GM12878 (cell line): ENCODE data around the gene LRRC31. TPM values are rescaled to one million over a fixed set of nuclear protein-coding genes. Genes with fewer than 3 reads are reported as not detected.
A peak's percentile ranks its signal among the peaks of the same experiment; 100 is the strongest.

ENCODE experiments used
- ATAC-seq: fragments of 200-7000 bp; cut with Tn5 transposase; 3 replicates; pipeline ENCODE4 v1.9.1; 2020; ENCODE audit warnings: mild to moderate bottlenecking, moderate library complexity
- BruUV-seq: library from RNA; stranded (reverse); fragments of 400-500 nt; replicated peaks from 2 replicates; lab custom pipeline; 2021; lab: Mats Ljungman, UMichigan
- CTCF ChIA-PET: fragments of 300-600 bp; sonication (Branson Sonifier 250); formaldehyde crosslinking; extraction: SDS; loops from one replicate; lab custom pipeline; 2021; ENCODE audit warnings: inconsistent platforms; lab: Yijun Ruan, JAX
- POLR2A ChIA-PET: fragments of 350-600 bp; formaldehyde crosslinking; extraction: SDS; loops from one replicate; lab custom pipeline; 2021; ENCODE audit warnings: inconsistent platforms; lab: Charles Lee
- RAD21 ChIA-PET: fragments of 300-600 bp; sonication (Branson Sonifier 250); formaldehyde crosslinking; loops from one replicate; lab custom pipeline; 2023; ENCODE audit warnings: antibody characterized with exemption; ENCODE audit not compliant: unreplicated experiment; lab: Charles Lee
- SMC1A ChIA-PET: fragments of 300-600 bp; sonication (Branson Sonifier 250); formaldehyde crosslinking; loops from one replicate; lab custom pipeline; 2023; ENCODE audit not compliant: unreplicated experiment, uncharacterized antibody; lab: Charles Lee
- DNase-seq: peaks from one replicate; pipeline ENCODE4 v3.0.0-alpha.2; 2011; ENCODE audit warnings: low read depth, low spot score
- FAIRE-seq: peaks from 3 replicates; lab custom pipeline; 2011; peaks lifted over from hg19 to GRCh38; lab: Jason Lieb, UNC
- H2AFZ ChIP-seq: 2 replicates; pipeline ENCODE4 v1.6.0; 2011; ENCODE audit warnings: low read depth, low read length, control low read depth; ENCODE audit not compliant: control insufficient read depth
- H3K27ac ChIP-seq: 2 replicates; pipeline ENCODE4 v1.5.1; 2011; ENCODE audit warnings: control low read depth; ENCODE audit not compliant: control insufficient read depth, insufficient read depth
- H3K27me3 ChIP-seq, 2 experiments: replicated peaks in 1 of 2; 2 replicates each; pipeline versions ENCODE4 v1.6.0 to v1.6.1; 2011; ENCODE audit warnings: low read length in 1 of 2; ENCODE audit not compliant: control insufficient read depth in 2 of 2, insufficient read depth in 2 of 2
- H3K36me3 ChIP-seq, 2 experiments: 2 replicates each; pipeline ENCODE4 v1.5.1; 2011; ENCODE audit warnings: low read length in 1 of 2; ENCODE audit not compliant: control insufficient read depth in 2 of 2, insufficient read depth in 2 of 2
- H3K4me1 ChIP-seq: 2 replicates; pipeline ENCODE4 v1.6.1; 2011; ENCODE audit warnings: mild to moderate bottlenecking, low read length, moderate library complexity, mixed read lengths; ENCODE audit not compliant: control insufficient read depth, insufficient read depth
- H3K4me2 ChIP-seq: 2 replicates; pipeline ENCODE4 v1.6.0; 2011; ENCODE audit warnings: control low read depth; ENCODE audit not compliant: control insufficient read depth, insufficient read depth
- H3K4me3 ChIP-seq: fragments of 200-600 bp; sonication (generic); 2 replicates; pipeline ENCODE4 v1.5.1; 2016
- H3K79me2 ChIP-seq: 2 replicates; pipeline ENCODE4 v1.6.0; 2011; ENCODE audit warnings: low read length; ENCODE audit not compliant: control insufficient read depth, insufficient read depth
- H3K9ac ChIP-seq: 2 replicates; pipeline ENCODE4 v1.8.0; 2011; ENCODE audit warnings: low read length, control low read depth, mixed read lengths; ENCODE audit not compliant: control insufficient read depth, insufficient read depth
- H3K9me3 ChIP-seq: replicated peaks from 3 replicates; pipeline ENCODE4 v1.5.1; 2011; ENCODE audit warnings: mild to moderate bottlenecking, low read length; ENCODE audit not compliant: control insufficient read depth, insufficient read depth
- H4K20me1 ChIP-seq: 2 replicates; pipeline ENCODE4 v1.6.0; 2011; ENCODE audit not compliant: control insufficient read depth, insufficient read depth
- ATF2 ChIP-seq: IDR thresholded peaks from 2 replicates; pipeline ENCODE4 v1.6.1; 2012; ENCODE audit warnings: low read length, inconsistent platforms
- BCLAF1 ChIP-seq: fragments of 450-650 bp; IDR thresholded peaks from 2 replicates; pipeline ENCODE4 v1.6.1; 2017; ENCODE audit warnings: antibody characterized with exemption, mild to moderate bottlenecking, moderate library complexity
- EP300 ChIP-seq, 2 experiments: fragments of 150-350 bp in 1 of 2; IDR thresholded peaks; 2 replicates each; pipeline ENCODE4 v1.6.1; 2011 to 2012; ENCODE audit warnings: low read depth in 2 of 2, low read length in 2 of 2, borderline replicate concordance in 1 of 2, improper control_type of control experiment in 1 of 2, inconsistent platforms in 1 of 2; ENCODE audit not compliant: control insufficient read depth in 1 of 2
- LARP7 ChIP-seq: fragments of 450-650 bp; IDR thresholded peaks from 2 replicates; pipeline ENCODE4 v1.6.1; 2017; ENCODE audit warnings: mild to moderate bottlenecking
- MEF2A ChIP-seq: IDR thresholded peaks from 2 replicates; pipeline ENCODE4 v1.6.1; 2011; ENCODE audit warnings: low read depth, mild to moderate bottlenecking, low read length, moderate library complexity; ENCODE audit not compliant: insufficient read depth
- NR2C1 ChIP-seq: fragments of 450-650 bp; IDR thresholded peaks from 2 replicates; pipeline ENCODE4 v1.6.1; 2017; ENCODE audit warnings: antibody characterized with exemption, mild to moderate bottlenecking, moderate library complexity
- NR2F1 ChIP-seq: fragments of 450-650 bp; conservative IDR thresholded peaks from 2 replicates; pipeline ENCODE4 v1.6.1; 2017; ENCODE audit warnings: mild to moderate bottlenecking
- SKIL ChIP-seq: fragments of 450-650 bp; IDR thresholded peaks from 2 replicates; pipeline ENCODE4 v1.6.1; 2017; ENCODE audit warnings: mild to moderate bottlenecking, low read depth, inconsistent platforms; ENCODE audit not compliant: poor library complexity, severe bottlenecking
- SMAD1 ChIP-seq: fragments of 450-650 bp; IDR thresholded peaks from 2 replicates; pipeline ENCODE4 v1.6.1; 2018; ENCODE audit warnings: mild to moderate bottlenecking, low read depth; ENCODE audit not compliant: partially characterized antibody
- SP1 ChIP-seq: IDR thresholded peaks from one replicate; pipeline ENCODE4 v1.6.1; 2011; ENCODE audit warnings: low read depth, low read length
- WGBS: methylation state at CpG from one replicate; pipeline ENCODE4 v1.1.6; 2016; ENCODE audit warnings: low lambda C conversion rate; ENCODE audit not compliant: insufficient replicate concordance, insufficient coverage; ENCODE audit errors: missing lambda C conversion rate; 5-methylcytosine and 5-hydroxymethylcytosine counted together
- in situ Hi-C: fragments of 300-500 bp; cut with MboI; formaldehyde crosslinking; loops from 9 replicates; pipeline ENCODE4 v1.14.3; 2018; ENCODE audit warnings: mixed read lengths
- intact Hi-C: fragments of 100-400 bp; cut with micrococcal nuclease; formaldehyde crosslinking; loops from one replicate; pipeline ENCODE4 v1.14.2; 2022; ENCODE audit not compliant: unreplicated experiment
- polyA plus RNA-seq, 11 experiments: library from polyadenylated mRNA; depleted of rRNA in 4 of 11; unstranded in 6 of 11; stranded (reverse) in 5 of 11; fragments of >200 nt; fragmentation: Nextera tagmentation in 4 of 11; fragmentation: Illumina TruSeq in 1 of 11; extraction: Ambion mirVana in 4 of 11; extraction: Trizol in 1 of 11; gene quantifications; 1 replicate in 1 of 11; 2 replicates in 10 of 11; pipeline versions ENCODE4 v1.2.1 to v1.2.3, GENCODE V29; 2011 to 2016; ENCODE audit warnings: inconsistent platforms in 2 of 11, missing spikeins in 2 of 11, low read depth in 1 of 11
- total RNA-seq, 4 experiments: library from RNA; depleted of rRNA in 3 of 4; stranded (reverse); fragments of >200 nt in 3 of 4; fragmentation: Illumina TruSeq in 1 of 4; extraction: Trizol in 1 of 4; gene quantifications; 2 replicates each; pipeline versions ENCODE4 v1.2.1 to v1.2.3, GENCODE V29; 2013 to 2021

LRRC31 gene
- total and polyA plus RNA-seq, 10 of the 15 experiments (the other 5 are each of a cell fraction or from before 2014, with no cell fraction given), result 0.04 to 0.06 (median 0.06) TPM; not detected in 7

- H3K79me2 ChIP-seq, result no peaks in the 10 kb centered on the region
- ChIA-PET SMC1A (no interaction called here), RAD21 (no interaction called here), POLR2A (no interaction called here), CTCF (no interaction called here)
- 100% methylated on average over 1 of the region's 1 CpG for WGBS
- ATAC-seq (no peak), FAIRE-seq (no peak), DNase-seq (no peak)
- no peak overlapping the region for H3K4me3 ChIP-seq
- no peaks in the 10 kb centered on the region for H3K9me3 ChIP-seq
- H3K27me3 ChIP-seq, result peaks cover 0 to 3% of the 10 kb centered on the region in 2 experiments; a peak in 2 of 4 replicates
- no peak overlapping the region for H2AFZ ChIP-seq
- no TSS peak for BruUV-seq
- intact Hi-C loops, result no loop called here
- TF ChIP-seq EP300 (IDR thresholded peaks at IDR 0.05; ENCODE audit: borderline replicate concordance in 1 of 2, control insufficient read depth in 1 of 2, low read depth in 2 of 2, low read length in 2 of 2), result no peak
- no peak for TF ChIP-seq NR2C1
- TF ChIP-seq SMAD1, result no peak
- TF ChIP-seq SP1, result no peak
- H3K27ac ChIP-seq, result no peak overlapping the region
- H4K20me1 ChIP-seq, result no peaks in the 10 kb centered on the region
- no peak overlapping the region for H3K4me2 ChIP-seq
- H3K36me3 ChIP-seq, result no peaks in the 10 kb centered on the region
- H3K9ac ChIP-seq, result no peak overlapping the region
- H3K4me1 ChIP-seq, result peaks cover 30% of the 10 kb centered on the region
- in situ Hi-C loops, result no loop called here
These were observed 31.2 kb downstream of the LRRC31 start for GRCh38 chr3:169838511-169839030.

GRCh38 chr3:169836942-169837275 is 32.8 kb downstream of the LRRC31 start:
- Histone ChIP-seq H2AFZ (peak overlapping the region; percentile 90), H3K4me1 (peaks cover 30% of the 10 kb centered on the region), H3K36me3 (no peaks in the 10 kb centered on the region), H3K9ac (no peak overlapping the region; the same call in 1 of the 2 replicates), H3K27ac (peak overlapping the region; percentile 81), H3K4me2 (no peak overlapping the region), H3K27me3 (peaks cover 0 to 1% of the 10 kb centered on the region in 2 experiments; a peak in 1 of 4 replicates), H3K79me2 (no peaks in the 10 kb centered on the region), H3K4me3 (no peak overlapping the region), H3K9me3 (no peaks in the 10 kb centered on the region), H4K20me1 (no peaks in the 10 kb centered on the region)
- ChIA-PET CTCF (no interaction called here), POLR2A (no interaction called here), SMC1A (interaction anchor here (1.0 kb wide), 1 partner anchor 95 kb away, joined by 3 read pairs; no protein-coding TSS in a partner anchor), RAD21 (no interaction called here)
- DNase-seq (no peak), ATAC-seq (no peak), FAIRE-seq (no peak)
- BruUV-seq, result no TSS peak
- intact Hi-C loops, result no loop called here
- 98% methylated on average over 3 of the region's 3 CpGs for WGBS
- in situ Hi-C loops, result no loop called here
- TF ChIP-seq ATF2 (no peak), LARP7 (no peak), MEF2A (no peak), SKIL (no peak), NR2F1 (no peak), BCLAF1 (no peak)
